Endothelial cell of umbilical vein (primary cell): ENCODE results near the gene LIN7A.

ENCODE experiments used
- CTCF ChIP-seq, 2 donors: IDR thresholded peaks; 1 replicate in 1 of 2; 2 replicates in 1 of 2; pipeline ENCODE4 v1.5.1; 2011; ENCODE audit warnings: low read length in 2 of 2, mild to moderate bottlenecking in 2 of 2, moderate library complexity in 2 of 2, control low read depth in 1 of 2, inconsistent platforms in 1 of 2, low read depth in 1 of 2; ENCODE audit not compliant: insufficient read depth in 1 of 2; ENCODE audit errors: extremely low read depth in 1 of 2
- EZH2 ChIP-seq: IDR thresholded peaks from 2 replicates; pipeline ENCODE4 v1.6.1; 2012; ENCODE audit warnings: borderline replicate concordance, low read depth, mild to moderate bottlenecking, moderate library complexity, low read length, inconsistent platforms; ENCODE audit not compliant: severe bottlenecking
- GATA2 ChIP-seq: IDR thresholded peaks from 2 replicates; pipeline ENCODE4 v1.7.0; 2011; ENCODE audit warnings: low read depth, mild to moderate bottlenecking, moderate library complexity, mixed read lengths, low read length; ENCODE audit not compliant: insufficient read length, insufficient read depth
- POLR2A ChIP-seq: IDR thresholded peaks from 2 replicates; pipeline ENCODE4 v1.6.1; 2012; ENCODE audit warnings: low read depth, mild to moderate bottlenecking, control low read depth, low read length
- POLR2AphosphoS5 ChIP-seq: IDR thresholded peaks from 2 replicates; pipeline ENCODE4 v1.6.1; 2012; ENCODE audit warnings: low read depth, mild to moderate bottlenecking, control low read depth, low read length, moderate library complexity; ENCODE audit not compliant: insufficient read depth

- TF ChIP-seq POLR2A (no peak), POLR2AphosphoS5 (no peak), CTCF (IDR thresholded peaks at IDR 0.05; ENCODE audit: extremely low read depth in 1 of 2, insufficient read depth in 1 of 2, low read depth in 1 of 2, low read length in 2 of 2) (no peak), EZH2 (no peak), GATA2 (no peak)
Measured at GRCh38 chr12:80858356-80858755, 79.4 kb downstream of the LIN7A start.
